Superior temporal gyrus (tissue), 1 donor: ENCODE data around the gene KDELR3.
A peak's percentile ranks its signal among the peaks of the same experiment; 100 is the strongest.

ENCODE experiments used
- DNase-seq: peaks from one replicate; pipeline ENCODE4 v3.0.0-alpha.2; 2016; ENCODE audit errors: extremely low spot score

The KDELR3 gene

GRCh38 chr22:38482662-38483308 lies 14.9 kb downstream of the KDELR3 start:
- no peak for DNase-seq

DNA sequence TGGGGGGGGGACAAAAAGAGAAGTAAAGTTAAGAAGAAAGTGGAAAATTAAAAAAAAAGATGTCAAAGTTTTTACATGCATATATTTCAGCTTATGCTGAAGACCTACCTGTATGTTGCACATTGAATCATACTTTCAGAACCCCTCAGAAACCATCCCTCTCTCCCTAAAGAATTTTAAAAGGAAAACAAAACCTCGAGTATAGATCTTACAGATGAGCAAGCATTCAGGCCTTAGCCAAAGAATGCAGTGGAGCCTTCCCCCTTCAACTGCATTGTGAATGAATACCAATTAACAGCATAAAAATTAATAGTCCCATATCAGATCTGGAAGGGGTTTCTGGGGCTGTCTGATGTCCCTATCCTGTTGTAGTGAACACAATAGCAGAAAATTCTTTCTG lies 16.3 kb downstream of the KDELR3 start:
- DNase-seq = no peak

- no peak for DNase-seq
These were observed 17.9 kb downstream of the KDELR3 start for GRCh38 chr22:38485783-38486182.

DNA sequence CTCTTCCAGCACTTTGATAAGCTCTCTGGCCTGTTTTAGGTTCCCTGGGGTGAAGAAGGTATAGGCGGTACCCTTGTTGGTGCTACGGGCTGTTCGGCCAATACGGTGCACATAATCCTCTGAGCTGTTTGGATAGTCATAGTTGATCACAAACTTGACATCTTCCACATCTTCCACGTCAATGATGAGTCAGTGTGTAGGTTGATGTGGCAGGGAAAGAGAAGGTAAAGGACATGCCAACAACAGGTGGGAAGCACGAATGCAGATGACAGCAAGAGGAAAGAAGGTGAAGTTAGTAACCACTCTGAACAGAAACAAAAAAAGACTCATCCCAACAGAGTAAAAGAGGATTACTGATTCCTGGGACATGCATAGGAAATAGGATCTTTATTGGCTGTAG lies 20.1 kb downstream of the KDELR3 start:
- no peak for DNase-seq

DNA sequence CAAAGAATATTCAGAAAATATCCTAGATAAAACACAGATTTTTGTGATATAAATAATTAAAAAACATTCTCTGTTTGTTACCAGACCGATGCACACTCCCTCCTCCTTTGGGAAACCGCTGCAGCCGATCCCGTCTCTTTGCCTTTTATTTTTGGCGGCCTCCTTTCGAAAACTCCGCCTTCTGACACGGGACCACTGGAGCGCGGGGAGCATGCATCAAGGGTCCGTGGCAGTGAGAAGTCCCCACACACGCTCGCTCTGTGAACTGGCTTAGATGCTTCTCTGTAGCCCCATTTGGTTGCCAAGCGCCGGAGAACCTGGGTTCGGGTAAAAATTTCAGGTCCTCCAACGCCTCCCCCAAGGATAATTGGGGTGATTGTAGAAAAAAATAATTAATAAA lies 21.2 kb downstream of the KDELR3 start:
- DNase-seq = no peak

DNA sequence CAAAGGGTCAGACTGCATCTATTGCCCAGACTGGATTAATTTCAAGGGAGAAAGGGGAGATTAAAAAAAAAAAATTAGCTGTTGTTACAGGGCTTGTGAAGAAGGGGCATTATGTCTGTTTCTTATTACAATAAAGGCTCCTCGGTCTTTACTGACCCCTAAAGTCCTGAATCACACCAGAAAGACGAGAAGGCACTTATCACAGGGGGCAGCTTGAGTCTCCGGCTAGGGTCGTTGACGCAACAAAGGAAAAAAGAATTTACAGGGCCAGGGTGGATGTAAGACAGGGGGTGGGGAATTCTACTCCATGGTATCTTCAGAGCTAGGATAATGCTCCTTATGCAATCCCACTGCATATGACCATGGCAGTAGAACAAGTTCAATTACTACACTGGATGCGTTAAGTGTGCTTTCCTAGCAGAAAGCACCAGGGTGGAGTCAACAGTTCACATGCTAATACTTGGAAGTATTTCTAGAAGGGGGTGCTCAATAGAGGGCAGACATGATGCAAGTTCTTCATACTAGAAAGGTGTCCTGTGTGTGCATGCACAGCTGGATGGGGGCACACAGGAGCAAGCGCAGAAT lies 21.8 kb downstream of the KDELR3 start:
- DNase-seq = no peak

DNA sequence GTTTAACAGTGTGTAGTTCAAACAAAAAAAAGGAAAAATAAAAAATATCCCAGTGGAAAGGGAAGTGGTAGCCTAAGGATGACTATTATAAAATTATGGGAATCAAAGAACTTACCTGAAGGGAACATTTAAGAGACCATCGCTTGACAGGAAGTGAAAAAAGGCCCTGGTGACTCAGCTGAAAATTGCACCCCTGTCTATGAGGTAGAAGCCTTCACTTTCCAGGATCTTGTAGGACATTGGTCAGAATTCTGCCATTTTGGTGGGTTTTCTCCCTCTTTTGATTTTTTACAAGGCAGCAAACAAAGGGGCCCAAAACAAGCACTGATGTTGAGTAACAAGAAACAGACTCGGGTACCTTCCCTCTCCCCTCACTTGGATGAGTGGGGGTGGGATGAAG lies 22.6 kb downstream of the KDELR3 start:
- no peak for DNase-seq

- peak; percentile 77 for DNase-seq
These were observed 23.0 kb downstream of the KDELR3 start for GRCh38 chr22:38490915-38491314.

GRCh38 chr22:38491707-38492348 lies 23.9 kb downstream of the KDELR3 start:
- DNase-seq = no peak

- no peak for DNase-seq
These were observed 26.6 kb downstream of the KDELR3 start for GRCh38 chr22:38494498-38494897.

DNA sequence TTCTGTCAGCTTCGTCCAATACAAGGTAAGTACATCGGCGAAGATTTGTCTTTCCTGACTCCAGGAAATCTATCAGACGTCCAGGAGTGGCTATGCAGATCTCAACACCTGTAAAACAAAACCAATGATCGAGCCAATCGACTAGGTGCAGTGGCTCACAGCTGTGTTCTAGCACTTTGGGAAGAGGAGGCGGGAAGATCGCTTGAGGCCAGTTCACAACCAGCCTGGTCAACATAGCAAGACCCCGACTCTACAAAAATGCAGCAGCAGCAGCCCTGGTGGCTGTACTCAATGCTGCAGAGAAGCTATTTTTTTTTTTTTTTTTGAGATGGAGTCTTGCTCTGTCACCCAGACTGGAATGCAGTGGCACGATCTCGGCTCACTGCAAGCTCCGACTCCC lies 27.0 kb downstream of the KDELR3 start:
- DNase-seq = no peak

DNA sequence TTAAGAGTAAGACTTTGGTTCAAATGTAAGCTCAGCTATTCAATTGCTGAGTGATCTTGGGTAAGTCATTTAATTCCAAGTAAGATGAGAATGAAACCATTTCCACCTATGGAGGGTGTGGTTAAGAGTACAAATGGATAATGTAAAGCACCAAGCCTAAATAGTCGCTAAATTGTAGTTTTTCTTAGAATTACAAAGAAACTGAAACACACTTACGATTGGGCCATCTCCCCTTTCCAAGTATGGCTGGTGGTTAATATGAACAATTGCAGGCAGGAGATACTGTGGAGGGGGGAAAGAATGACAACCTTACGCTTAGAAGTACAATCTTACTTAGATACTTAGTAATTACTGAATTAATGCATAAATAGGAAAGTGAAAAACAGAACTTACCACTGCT lies 30.0 kb downstream of the KDELR3 start:
- no peak for DNase-seq

DNA sequence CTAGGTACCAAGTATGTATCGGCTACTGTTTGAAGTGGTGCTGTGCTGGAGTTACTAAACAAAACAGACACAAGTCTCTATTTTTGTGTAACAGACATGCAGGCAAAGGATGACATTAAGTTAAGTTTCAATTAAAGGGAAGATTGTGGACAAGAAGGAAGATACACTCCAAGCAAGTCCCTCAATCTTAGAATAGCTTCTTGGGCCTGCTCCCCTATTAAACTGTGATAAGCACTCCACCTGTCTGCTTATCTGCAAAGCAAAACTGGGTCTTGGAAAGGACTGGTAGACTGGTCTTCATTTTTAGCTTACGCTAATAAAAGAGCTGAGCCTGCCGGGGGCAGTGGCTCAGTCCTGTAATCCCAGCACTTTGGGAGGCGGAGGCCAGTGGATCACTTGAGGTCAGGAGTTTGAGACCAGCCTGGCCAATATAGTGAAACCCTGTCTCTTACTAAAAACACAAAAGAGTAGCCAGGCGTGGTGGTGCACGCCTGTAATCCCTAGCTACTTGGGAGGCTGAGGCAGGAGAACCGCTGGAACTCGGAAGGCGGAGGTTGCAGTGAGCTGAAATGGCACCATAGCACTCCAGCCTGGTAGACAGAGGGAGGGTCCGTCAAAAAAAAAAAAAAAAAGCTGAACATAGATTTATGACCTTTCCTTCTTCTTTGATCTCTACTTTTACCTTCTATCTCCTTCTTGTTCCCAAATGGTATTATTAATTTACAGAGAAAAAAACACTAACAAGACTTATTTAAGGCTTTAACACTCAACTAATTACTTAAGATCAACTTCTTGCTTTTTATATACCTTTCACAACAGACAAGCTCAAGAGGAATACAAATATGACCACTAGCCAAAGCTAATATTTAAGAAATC lies 34.1 kb downstream of the KDELR3 start:
- DNase-seq = no peak

- no peak for DNase-seq
These were observed 35.1 kb downstream of the KDELR3 start for GRCh38 chr22:38503021-38503420.

- no peak for DNase-seq
These were observed 37.0 kb downstream of the KDELR3 start for GRCh38 chr22:38504731-38505540.

- peak; percentile 85 for DNase-seq
These were observed 37.7 kb downstream of the KDELR3 start for GRCh38 chr22:38505541-38506117.

GRCh38 chr22:38506118-38506962 lies 38.4 kb downstream of the KDELR3 start, which contains the start of gene DDX17:
DDX17 (minus strand) TSS chr22:38506311.
- DNase-seq = peak; percentile 100

DNA sequence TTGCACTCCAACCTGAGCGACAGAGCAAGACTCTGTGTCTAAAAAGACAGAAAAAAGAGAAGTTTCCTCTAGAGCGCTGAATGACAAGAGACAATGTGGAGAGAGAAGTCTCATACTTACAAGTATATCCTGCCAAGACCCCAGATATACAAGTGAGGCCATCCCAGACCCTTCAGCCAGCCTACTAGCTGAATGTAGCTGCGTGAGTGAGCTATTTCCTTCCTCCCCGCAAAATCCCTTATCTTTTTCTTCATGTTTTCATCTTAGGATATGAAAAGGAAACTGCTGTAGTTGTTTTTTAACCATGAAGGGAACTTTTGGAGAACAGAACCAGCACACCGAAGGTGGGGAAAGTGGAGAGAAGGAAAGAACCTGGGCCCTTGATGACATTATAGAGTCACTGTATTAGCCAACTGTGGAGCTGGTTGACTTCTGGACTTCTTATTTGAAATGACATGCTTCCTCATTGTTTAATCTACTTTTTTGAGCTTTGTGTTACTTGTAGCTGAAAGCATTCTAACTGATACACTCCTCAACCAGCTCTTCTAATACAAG lies 42.6 kb downstream of the KDELR3 start:
- DNase-seq = no peak

DNA sequence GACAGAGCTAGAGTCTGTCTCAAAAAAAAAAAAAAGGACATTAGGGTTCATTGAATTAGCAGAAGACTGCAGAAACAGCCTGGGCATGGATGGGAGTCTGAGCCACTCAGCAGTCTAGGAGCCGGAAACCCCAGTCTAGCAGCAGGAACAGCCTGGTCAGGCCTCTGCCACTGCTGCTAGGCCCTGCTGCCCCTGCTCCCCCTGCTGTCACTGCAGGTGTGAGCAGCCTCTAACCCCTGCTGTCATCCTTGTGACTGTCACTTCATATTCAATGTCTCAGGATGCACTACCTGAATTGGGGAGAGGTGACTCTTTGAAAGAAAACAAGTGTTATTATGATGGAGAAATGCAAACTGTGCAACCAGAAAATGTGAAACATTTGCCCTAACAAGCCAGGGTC lies 45.2 kb downstream of the KDELR3 start:
- no peak for DNase-seq

DNA sequence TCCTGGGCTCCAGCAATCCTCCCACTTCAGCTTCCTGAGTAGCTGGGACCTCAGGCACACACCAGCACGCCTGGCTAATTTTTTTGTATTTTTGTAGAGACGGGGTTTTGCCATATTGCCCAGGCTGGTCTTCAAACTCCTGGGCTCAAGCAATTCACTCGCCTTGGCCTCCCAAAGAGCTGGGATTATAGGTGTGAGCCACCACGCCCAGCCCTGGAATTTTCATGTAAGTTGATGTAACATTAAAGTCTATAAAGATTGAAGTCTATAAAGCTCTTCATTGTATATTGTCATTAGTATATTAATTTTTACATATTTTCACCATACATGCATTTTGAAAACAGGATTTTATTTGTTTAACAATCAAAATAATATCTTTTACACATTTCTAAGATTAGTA lies 50.7 kb downstream of the KDELR3 start:
- DNase-seq = no peak
